ENCODE measurements around the gene RAD52.

The RAD52 gene

DNA sequence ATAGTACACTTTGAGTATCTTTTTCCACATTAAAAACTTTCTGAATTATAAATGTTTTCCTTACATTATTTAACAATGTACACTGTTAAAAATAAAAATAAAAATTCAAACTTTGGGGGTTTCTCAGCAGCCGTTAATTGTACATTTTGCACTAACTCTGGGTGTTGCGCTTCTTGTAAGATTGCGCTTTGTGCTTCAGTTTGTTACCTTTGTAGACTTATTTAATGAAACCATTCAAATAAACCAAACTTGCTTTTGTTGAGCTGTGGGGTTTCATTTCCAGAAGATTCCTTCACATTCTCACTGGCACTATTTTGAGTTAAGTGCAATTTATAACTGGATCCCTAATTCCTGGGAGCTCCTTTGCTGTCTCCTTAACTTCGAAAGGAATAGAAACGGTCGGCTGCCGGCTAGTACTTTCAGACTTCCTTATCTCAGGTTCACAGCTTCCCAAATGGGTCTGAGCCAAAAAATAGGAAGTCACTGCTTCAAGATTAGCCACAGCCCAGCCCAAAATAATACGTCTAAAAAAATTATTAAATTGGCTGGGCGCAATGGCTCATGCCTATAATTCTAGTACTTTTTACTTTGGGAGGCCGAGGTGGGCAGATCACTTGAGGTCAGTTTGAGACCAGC, 38.2 kb downstream of the RAD52 start:
- no peaks in the 10 kb centered on the region for H4K20me1 ChIP-seq (ENCODE audit: low read depth, low read length)
- H3F3A ChIP-seq (ENCODE audit: insufficient read depth) = peaks cover 19% of the 10 kb centered on the region; the same call in 1 of the 2 replicates
- H3K9me2 ChIP-seq (replicated peaks; ENCODE audit: insufficient read depth, low read length) = no peaks in the 10 kb centered on the region
- no peaks in the 10 kb centered on the region for H3K27me3 ChIP-seq (ENCODE audit: low read length)
- no peak overlapping the region for H3K27ac ChIP-seq (ENCODE audit: low read depth, low read length)
- no peak for TF ChIP-seq CTCF (IDR thresholded peaks at IDR 0.05; ENCODE audit: insufficient read depth, low read length, poor library complexity, severe bottlenecking)
- no peak for TF ChIP-seq EZH2phosphoT487 (conservative IDR thresholded peaks at IDR 0.05; ENCODE audit: low read length)
- no peaks in the 10 kb centered on the region for H3K9me3 ChIP-seq (ENCODE audit: insufficient read depth, low read length)
- H2AFZ ChIP-seq (ENCODE audit: low read depth, low read length, severe bottlenecking) = no peak overlapping the region
- no peak overlapping the region for H3K9ac ChIP-seq (ENCODE audit: low read length)
- H3K36me3 ChIP-seq (ENCODE audit: low read length) = peaks cover 10% of the 10 kb centered on the region; the same call in 1 of the 2 replicates
- H3K4me3 ChIP-seq (ENCODE audit: insufficient read depth, low read length, poor library complexity, severe bottlenecking) = no peak overlapping the region
- H3K4me2 ChIP-seq (ENCODE audit: low read depth, low read length, poor library complexity, severe bottlenecking) = no peak overlapping the region
- H3K79me2 ChIP-seq (ENCODE audit: insufficient read depth, low read length) = no peaks in the 10 kb centered on the region

DNA sequence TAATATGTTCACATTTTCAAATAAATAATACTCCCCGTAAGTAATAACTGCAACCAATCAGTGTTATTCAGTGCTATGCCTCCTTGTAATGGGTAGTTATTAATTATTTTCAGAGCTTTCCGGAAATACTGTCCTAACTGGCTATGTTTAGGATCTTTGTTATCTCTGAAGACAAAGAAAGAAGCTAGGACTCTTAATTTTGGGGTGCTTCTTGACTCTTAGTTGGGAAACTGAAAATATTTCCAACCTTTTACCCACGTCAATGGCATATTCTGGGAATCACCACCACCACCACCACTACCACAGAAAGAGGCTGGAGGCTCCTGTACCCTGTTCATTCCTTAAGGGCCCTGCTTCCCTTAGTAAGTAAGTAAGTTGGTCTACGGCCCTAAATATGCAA, 39.1 kb downstream of the RAD52 start:
- Histone ChIP-seq H4K20me1 (ENCODE audit: low read depth, low read length) (no peaks in the 10 kb centered on the region), H3F3A (ENCODE audit: insufficient read depth) (peaks cover 19% of the 10 kb centered on the region; the same call in 1 of the 2 replicates), H3K9ac (ENCODE audit: low read length) (no peak overlapping the region), H3K36me3 (ENCODE audit: low read length) (peaks cover 10% of the 10 kb centered on the region; the same call in 1 of the 2 replicates), H2AFZ (ENCODE audit: low read depth, low read length, severe bottlenecking) (no peak overlapping the region), H3K9me2 (replicated peaks; ENCODE audit: insufficient read depth, low read length) (no peaks in the 10 kb centered on the region), H3K4me3 (ENCODE audit: insufficient read depth, low read length, poor library complexity, severe bottlenecking) (no peak overlapping the region), H3K9me3 (ENCODE audit: insufficient read depth, low read length) (no peaks in the 10 kb centered on the region), H3K79me2 (ENCODE audit: insufficient read depth, low read length) (no peaks in the 10 kb centered on the region), H3K27me3 (ENCODE audit: low read length) (no peaks in the 10 kb centered on the region), H3K27ac (ENCODE audit: low read depth, low read length) (no peak overlapping the region), H3K4me2 (ENCODE audit: low read depth, low read length, poor library complexity, severe bottlenecking) (no peak overlapping the region)
- no peak for TF ChIP-seq EZH2phosphoT487 (conservative IDR thresholded peaks at IDR 0.05; ENCODE audit: low read length)

DNA sequence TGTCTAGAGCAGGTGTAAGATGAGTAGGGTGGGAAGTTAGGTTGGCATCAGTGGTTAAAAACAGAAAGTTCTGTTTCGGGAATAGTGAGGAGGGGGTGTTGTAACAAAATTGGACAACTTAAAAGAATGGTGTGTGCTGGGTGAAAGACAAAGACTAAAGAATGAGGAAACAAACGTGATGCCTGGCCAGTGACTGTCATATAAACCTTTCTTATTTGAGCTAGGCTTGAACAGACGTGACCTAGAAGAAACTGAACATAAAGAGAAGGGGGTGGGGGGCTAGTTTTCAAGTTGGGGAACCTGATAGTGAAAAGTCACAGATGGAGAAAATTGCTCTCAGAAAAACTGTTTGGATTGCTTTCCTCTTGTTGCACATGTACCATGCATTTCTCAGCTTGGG, 39.6 kb downstream of the RAD52 start:
- H3K27me3 ChIP-seq (ENCODE audit: low read length) = no peaks in the 10 kb centered on the region

More for the DNA sequence above, 39.6 kb downstream of the RAD52 start:
- no peak for TF ChIP-seq EZH2phosphoT487 (conservative IDR thresholded peaks at IDR 0.05; ENCODE audit: low read length)
- no peak for TF ChIP-seq CTCF (IDR thresholded peaks at IDR 0.05; ENCODE audit: insufficient read depth, low read length, poor library complexity, severe bottlenecking)
- no peaks in the 10 kb centered on the region for H4K20me1 ChIP-seq (ENCODE audit: low read depth, low read length)
- H3K9ac ChIP-seq (ENCODE audit: low read length) = no peak overlapping the region
- no peaks in the 10 kb centered on the region for H3K9me3 ChIP-seq (ENCODE audit: insufficient read depth, low read length)
- no peaks in the 10 kb centered on the region for H3K9me2 ChIP-seq (replicated peaks; ENCODE audit: insufficient read depth, low read length)
- H3K79me2 ChIP-seq (ENCODE audit: insufficient read depth, low read length) = no peaks in the 10 kb centered on the region
- H2AFZ ChIP-seq (ENCODE audit: low read depth, low read length, severe bottlenecking) = no peak overlapping the region
- peaks cover 19% of the 10 kb centered on the region; the same call in 1 of the 2 replicates for H3F3A ChIP-seq (ENCODE audit: insufficient read depth)
- peaks cover 10% of the 10 kb centered on the region; the same call in 1 of the 2 replicates for H3K36me3 ChIP-seq (ENCODE audit: low read length)
- no peak overlapping the region for H3K4me3 ChIP-seq (ENCODE audit: insufficient read depth, low read length, poor library complexity, severe bottlenecking)
- H3K4me2 ChIP-seq (ENCODE audit: low read depth, low read length, poor library complexity, severe bottlenecking) = no peak overlapping the region
- no peak overlapping the region for H3K27ac ChIP-seq (ENCODE audit: low read depth, low read length)

Data from SU-DHL-6 (cell line).